OCI-LY3 (cell line): ENCODE data around the gene ACAT2.

ENCODE experiments used
- CTCF ChIP-seq: fragments of 200-600, 300-600 bp; sonication (generic); IDR thresholded peaks from 2 replicates; pipeline ENCODE4 v1.5.1; 2014; ENCODE audit warnings: antibody characterized with exemption, low read length, low read depth
- EZH2phosphoT487 ChIP-seq: fragments of 200-600 bp; shearing (Covaris generic); IDR thresholded peaks from 2 replicates; pipeline ENCODE4 v1.6.1; 2018; ENCODE audit warnings: antibody characterized with exemption, mixed run types, low read depth

- TF ChIP-seq CTCF (no peak), EZH2phosphoT487 (no peak)
Observed at GRCh38 chr6:159719287-159719686, 42.6 kb upstream of the ACAT2 start.
